LNCAP (cell line): ENCODE results near the gene SCRN1.

Source experiments
- TF ChIP-seq, protein P1 (sequence below): fragments of 450-650 bp; IDR thresholded peaks from 2 replicates; pipeline ENCODE4 v1.5.1; 2017; ENCODE audit warnings: mild to moderate bottlenecking

The SCRN1 gene

GRCh38 chr7:29937132-29937531 is 52.5 kb downstream of the SCRN1 start:
- TF ChIP-seq, protein P1, sequence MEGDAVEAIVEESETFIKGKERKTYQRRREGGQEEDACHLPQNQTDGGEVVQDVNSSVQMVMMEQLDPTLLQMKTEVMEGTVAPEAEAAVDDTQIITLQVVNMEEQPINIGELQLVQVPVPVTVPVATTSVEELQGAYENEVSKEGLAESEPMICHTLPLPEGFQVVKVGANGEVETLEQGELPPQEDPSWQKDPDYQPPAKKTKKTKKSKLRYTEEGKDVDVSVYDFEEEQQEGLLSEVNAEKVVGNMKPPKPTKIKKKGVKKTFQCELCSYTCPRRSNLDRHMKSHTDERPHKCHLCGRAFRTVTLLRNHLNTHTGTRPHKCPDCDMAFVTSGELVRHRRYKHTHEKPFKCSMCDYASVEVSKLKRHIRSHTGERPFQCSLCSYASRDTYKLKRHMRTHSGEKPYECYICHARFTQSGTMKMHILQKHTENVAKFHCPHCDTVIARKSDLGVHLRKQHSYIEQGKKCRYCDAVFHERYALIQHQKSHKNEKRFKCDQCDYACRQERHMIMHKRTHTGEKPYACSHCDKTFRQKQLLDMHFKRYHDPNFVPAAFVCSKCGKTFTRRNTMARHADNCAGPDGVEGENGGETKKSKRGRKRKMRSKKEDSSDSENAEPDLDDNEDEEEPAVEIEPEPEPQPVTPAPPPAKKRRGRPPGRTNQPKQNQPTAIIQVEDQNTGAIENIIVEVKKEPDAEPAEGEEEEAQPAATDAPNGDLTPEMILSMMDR: no peak

DNA sequence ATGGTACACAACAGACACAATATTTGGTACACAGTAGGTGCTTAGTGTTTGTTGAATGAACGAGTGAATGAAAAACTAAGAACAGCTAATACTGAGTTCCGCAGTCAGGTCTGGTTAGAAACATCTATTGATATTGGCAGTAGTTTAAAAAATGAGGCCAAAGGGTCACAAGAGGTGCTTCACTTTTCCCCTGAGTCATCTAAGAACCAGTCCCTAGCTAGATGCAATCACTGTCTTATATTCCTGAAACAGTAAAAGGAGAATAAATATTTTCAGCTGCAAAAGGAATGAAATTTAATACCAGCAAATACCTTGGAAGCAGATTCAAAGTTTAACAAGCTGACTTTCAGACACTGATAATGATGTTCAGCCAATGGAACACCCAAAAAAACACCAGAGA is 54.5 kb downstream of the SCRN1 start:
- TF ChIP-seq, protein P1: no peak

DNA sequence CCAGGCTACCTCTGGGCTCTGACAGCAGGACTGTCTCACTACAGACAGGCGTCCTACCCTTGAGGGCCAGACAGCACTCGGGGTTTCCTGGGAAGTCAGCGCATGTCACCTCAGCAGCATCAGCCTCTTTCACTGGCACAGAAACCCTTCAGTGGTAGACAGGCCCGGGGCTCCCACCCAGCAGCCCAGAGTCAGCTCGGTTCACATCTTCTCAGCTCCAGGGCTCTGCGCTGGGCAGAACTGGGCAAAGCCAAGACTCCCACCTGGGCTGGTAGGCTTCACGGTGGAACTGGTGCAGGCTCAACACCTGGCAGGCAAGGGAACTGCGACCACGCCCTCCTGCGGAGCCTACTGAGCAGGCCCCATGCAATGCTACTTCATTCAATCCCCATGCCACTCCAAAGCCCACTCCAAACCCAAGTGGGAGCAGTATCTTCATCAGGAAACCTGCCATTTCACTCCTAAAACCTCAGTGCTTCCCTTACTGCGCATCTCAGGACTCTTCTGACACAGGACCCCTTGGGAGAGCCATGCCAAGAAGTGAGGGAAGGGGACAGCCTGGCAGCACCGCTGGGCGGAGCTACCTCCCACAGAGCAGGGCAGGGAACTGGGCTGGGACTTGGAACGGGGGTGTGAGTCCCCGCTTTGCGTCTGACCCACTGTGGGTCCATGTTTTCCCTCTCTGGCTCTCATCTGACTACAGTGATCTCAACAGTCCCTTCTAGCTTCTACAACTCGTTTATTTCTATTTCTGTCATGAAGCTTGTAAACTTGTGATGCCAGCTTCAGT is 60.4 kb downstream of the SCRN1 start:
- TF ChIP-seq, protein P1: no peak

DNA sequence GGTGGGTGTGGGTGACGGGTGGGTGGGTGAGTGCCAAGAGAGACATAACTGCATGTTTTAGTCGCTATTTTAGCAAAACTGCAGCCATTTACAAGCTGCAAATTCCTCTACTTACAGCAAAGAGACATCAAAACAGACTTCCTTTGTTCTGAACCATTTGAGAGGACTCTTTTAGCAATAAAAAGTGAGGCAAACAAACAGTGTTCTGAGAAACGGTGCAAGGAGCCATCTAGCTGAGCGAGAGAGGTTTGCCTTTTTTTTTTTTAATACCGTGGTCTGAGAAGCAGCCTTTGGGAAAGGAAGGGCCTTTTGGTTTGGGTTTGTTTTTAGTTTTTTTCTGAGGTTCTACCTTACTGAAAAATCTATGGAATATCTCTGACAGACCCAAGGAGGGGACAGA is 62.9 kb downstream of the SCRN1 start:
- TF ChIP-seq, protein P1: no peak

DNA sequence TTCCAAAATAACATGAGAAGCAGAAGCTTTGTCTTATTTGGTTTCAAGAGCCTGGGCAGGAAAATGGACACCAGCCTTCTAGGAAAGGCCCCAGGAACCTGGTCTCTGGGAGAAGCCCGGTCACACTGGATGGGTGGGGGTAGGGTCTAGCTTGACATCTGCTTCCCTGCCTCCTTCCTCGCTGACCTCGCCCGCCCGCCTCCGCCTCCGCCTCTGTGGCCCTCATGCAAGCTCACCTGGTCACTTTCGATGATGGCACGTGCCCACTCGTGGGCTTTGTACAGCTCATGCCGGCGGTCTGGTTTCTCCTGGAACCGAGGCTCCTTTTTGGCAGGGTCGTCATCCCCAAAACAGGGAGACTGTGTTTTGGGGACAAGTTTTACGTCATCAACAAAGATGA is 63.4 kb downstream of the SCRN1 start:
- TF ChIP-seq, protein P1: no peak

DNA sequence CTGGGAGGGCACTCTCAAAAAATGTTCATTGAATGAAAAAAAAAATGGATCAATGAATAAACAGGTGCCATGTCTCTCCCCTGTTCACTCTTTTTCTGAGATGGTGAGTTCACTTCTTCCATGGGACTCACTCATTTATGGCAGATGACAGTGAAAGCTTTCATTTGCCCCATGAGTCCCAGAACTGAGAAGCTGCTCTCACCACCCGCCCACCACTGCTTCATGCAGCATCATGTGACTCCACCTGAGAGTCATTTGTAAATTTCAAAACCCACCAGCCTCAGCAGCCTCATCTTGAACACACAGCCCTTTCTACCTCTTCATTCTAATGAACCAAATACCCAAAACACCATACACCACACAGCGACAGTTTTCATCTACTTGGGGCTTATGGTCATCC is 64.9 kb downstream of the SCRN1 start:
- TF ChIP-seq, protein P1: no peak

GRCh38 chr7:29924006-29924405 is 65.6 kb downstream of the SCRN1 start:
- TF ChIP-seq, protein P1: no peak
